K562 (cell line): Measurements from ENCODE around the gene ANO10. TPM values are rescaled to one million over a fixed set of nuclear protein-coding genes. Genes with fewer than 3 reads are reported as not detected.

Source experiments
- BHLHE40 ChIP-seq: IDR thresholded peaks from 2 replicates; pipeline ENCODE4 v1.6.1; 2011; ENCODE audit warnings: low read length, improper control_type of control experiment
- DPF2 ChIP-seq: fragments of 450-650 bp; IDR thresholded peaks from 2 replicates; pipeline ENCODE4 v1.6.1; 2016
- KLF1 ChIP-seq: fragments of 450-650 bp; IDR thresholded peaks from 2 replicates; pipeline ENCODE4 v1.6.1; 2016; ENCODE audit warnings: missing genetic modification characterization, missing compliant biosample characterization
- MEF2A ChIP-seq: IDR thresholded peaks from 2 replicates; pipeline ENCODE4 v1.6.1; 2011; ENCODE audit warnings: low read depth, mild to moderate bottlenecking, low read length, moderate library complexity; ENCODE audit not compliant: control insufficient read depth
- PHB2 ChIP-seq: fragments of 450-650 bp; IDR thresholded peaks from 2 replicates; pipeline ENCODE4 v1.6.1; 2017; ENCODE audit warnings: low read depth
- POLR2AphosphoS2 ChIP-seq: IDR thresholded peaks from 2 replicates; pipeline ENCODE4 v1.6.1; 2012; ENCODE audit warnings: low read length, improper control_type of control experiment
- PRDM10 ChIP-seq: fragments of 450-650 bp; IDR thresholded peaks from 2 replicates; pipeline ENCODE4 v1.6.1; 2018; ENCODE audit not compliant: partially characterized antibody
- SMARCC2 ChIP-seq: fragments of 450-650 bp; IDR thresholded peaks from 2 replicates; pipeline ENCODE4 v1.6.1; 2017; ENCODE audit warnings: antibody characterized with exemption, moderate library complexity, mild to moderate bottlenecking, low read depth
- SPI1 ChIP-seq: IDR thresholded peaks from 2 replicates; pipeline ENCODE4 v1.6.1; 2011; ENCODE audit warnings: low read depth, low read length, control low read depth, borderline replicate concordance
- TEAD2 ChIP-seq: fragments of 450-650 bp; IDR thresholded peaks from 2 replicates; pipeline ENCODE4 v1.6.1; 2016; ENCODE audit warnings: missing genetic modification characterization, control low read depth, missing compliant biosample characterization
- THRAP3 ChIP-seq: fragments of 450-650 bp; IDR thresholded peaks from 2 replicates; pipeline ENCODE4 v1.6.1; 2016; ENCODE audit warnings: mild to moderate bottlenecking, inconsistent platforms, borderline replicate concordance
- TRIM24 ChIP-seq, 2 experiments: fragments of 450-650 bp; IDR thresholded peaks; 2 replicates each; pipeline ENCODE4 v1.6.1; 2016
- ZNF518B ChIP-seq: fragments of 250-450 bp; sonication (Bioruptor Pico); IDR thresholded peaks from 2 replicates; pipeline ENCODE4 v1.5.0; 2021; ENCODE audit warnings: mild to moderate bottlenecking, moderate library complexity
- ZNF785 ChIP-seq: fragments of 250-450 bp; sonication (Bioruptor Pico); IDR thresholded peaks from 2 replicates; pipeline ENCODE4 v1.4.0; 2020; ENCODE audit warnings: mild to moderate bottlenecking
- polyA plus RNA-seq, 8 experiments: library from polyadenylated mRNA; depleted of rRNA in 4 of 8; stranded (reverse) in 5 of 8; unstranded in 3 of 8; fragments of >200 nt; fragmentation: Nextera tagmentation in 2 of 8; fragmentation: Illumina TruSeq in 1 of 8; extraction: Ambion mirVana in 2 of 8; extraction: Trizol in 1 of 8; gene quantifications; 2 replicates each; pipeline versions ENCODE4 v1.2.1 to v1.2.3, GENCODE V29; 2011 to 2014; ENCODE audit warnings: inconsistent platforms in 1 of 8, missing spikeins in 1 of 8
- total RNA-seq, 7 experiments: library from RNA; depleted of rRNA in 6 of 7; stranded (reverse); fragments of >200 nt in 6 of 7; fragmentation: Illumina TruSeq in 2 of 7; extraction: Trizol in 2 of 7; gene quantifications; 2 replicates each; pipeline versions ENCODE4 v1.2.1 to v1.2.3, GENCODE V29; 2011 to 2021; ENCODE audit warnings: low replicate concordance in 1 of 7
- TF ChIP-seq, protein P1 (sequence below): sonication (generic); formaldehyde crosslinking; IDR thresholded peaks from 2 replicates; pipeline ENCODE4 v1.8.0; 2023; ENCODE audit warnings: missing genetic modification reagents, mild to moderate bottlenecking, borderline replicate concordance
- TF ChIP-seq, protein P2 (sequence below): fragments of 450-650 bp; IDR thresholded peaks from 2 replicates; pipeline ENCODE4 v1.6.1; 2016

Gene ANO10
- total and polyA plus RNA-seq, 9 of the 15 experiments (the other 6 are each of a cell fraction or from before 2014, with no cell fraction given), result 6.4 to 46.0 (median 32.3) TPM

DNA sequence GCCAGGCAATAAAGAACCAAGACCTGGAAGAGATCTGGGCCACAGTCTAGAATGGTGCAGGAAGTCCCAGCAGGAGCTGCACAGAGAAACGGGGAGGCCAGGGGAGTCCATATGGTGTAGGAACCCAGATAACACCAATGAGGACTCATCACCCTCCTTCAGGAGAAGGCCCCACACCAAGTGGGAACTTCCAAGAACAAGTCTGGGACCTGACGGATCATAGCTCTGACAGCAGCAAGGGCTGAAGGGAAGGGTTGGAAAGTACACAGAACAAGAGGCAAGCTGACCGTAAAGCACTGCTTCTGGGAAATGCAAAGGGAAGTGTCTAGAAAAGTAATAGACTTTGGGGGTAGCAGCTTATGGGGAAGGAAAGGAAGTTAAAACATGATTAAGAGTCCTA lies 34.5 kb downstream of the ANO10 start (continued):
- TF ChIP-seq, protein P1, sequence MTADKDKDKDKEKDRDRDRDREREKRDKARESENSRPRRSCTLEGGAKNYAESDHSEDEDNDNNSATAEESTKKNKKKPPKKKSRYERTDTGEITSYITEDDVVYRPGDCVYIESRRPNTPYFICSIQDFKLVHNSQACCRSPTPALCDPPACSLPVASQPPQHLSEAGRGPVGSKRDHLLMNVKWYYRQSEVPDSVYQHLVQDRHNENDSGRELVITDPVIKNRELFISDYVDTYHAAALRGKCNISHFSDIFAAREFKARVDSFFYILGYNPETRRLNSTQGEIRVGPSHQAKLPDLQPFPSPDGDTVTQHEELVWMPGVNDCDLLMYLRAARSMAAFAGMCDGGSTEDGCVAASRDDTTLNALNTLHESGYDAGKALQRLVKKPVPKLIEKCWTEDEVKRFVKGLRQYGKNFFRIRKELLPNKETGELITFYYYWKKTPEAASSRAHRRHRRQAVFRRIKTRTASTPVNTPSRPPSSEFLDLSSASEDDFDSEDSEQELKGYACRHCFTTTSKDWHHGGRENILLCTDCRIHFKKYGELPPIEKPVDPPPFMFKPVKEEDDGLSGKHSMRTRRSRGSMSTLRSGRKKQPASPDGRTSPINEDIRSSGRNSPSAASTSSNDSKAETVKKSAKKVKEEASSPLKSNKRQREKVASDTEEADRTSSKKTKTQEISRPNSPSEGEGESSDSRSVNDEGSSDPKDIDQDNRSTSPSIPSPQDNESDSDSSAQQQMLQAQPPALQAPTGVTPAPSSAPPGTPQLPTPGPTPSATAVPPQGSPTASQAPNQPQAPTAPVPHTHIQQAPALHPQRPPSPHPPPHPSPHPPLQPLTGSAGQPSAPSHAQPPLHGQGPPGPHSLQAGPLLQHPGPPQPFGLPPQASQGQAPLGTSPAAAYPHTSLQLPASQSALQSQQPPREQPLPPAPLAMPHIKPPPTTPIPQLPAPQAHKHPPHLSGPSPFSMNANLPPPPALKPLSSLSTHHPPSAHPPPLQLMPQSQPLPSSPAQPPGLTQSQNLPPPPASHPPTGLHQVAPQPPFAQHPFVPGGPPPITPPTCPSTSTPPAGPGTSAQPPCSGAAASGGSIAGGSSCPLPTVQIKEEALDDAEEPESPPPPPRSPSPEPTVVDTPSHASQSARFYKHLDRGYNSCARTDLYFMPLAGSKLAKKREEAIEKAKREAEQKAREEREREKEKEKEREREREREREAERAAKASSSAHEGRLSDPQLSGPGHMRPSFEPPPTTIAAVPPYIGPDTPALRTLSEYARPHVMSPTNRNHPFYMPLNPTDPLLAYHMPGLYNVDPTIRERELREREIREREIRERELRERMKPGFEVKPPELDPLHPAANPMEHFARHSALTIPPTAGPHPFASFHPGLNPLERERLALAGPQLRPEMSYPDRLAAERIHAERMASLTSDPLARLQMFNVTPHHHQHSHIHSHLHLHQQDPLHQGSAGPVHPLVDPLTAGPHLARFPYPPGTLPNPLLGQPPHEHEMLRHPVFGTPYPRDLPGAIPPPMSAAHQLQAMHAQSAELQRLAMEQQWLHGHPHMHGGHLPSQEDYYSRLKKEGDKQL, result no peak
- TF ChIP-seq THRAP3 (no peak), DPF2 (0 out of 2 replicates have a peak, but pooled peaks have one; percentile 19), ZNF785 (CRISPR knock-in tag) (no peak), SPI1 (peak; percentile 45; the same call in 1 of the 2 replicates), PRDM10 (peak; percentile 87), KLF1 (tag) (no peak), MEF2A (no peak), SMARCC2 (no peak), PHB2 (no peak), POLR2AphosphoS2 (no peak), TRIM24 (IDR thresholded peaks at IDR 0.05) (no peak), ZNF518B (CRISPR knock-in tag) (no peak), TEAD2 (tag) (no peak), BHLHE40 (no peak)
- TF ChIP-seq, protein P2, sequence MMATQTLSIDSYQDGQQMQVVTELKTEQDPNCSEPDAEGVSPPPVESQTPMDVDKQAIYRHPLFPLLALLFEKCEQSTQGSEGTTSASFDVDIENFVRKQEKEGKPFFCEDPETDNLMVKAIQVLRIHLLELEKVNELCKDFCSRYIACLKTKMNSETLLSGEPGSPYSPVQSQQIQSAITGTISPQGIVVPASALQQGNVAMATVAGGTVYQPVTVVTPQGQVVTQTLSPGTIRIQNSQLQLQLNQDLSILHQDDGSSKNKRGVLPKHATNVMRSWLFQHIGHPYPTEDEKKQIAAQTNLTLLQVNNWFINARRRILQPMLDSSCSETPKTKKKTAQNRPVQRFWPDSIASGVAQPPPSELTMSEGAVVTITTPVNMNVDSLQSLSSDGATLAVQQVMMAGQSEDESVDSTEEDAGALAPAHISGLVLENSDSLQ, result peak; percentile 44
